ENCODE data around the gene ASF1A. TPM values are rescaled to one million over a fixed set of nuclear protein-coding genes. Genes with fewer than 3 reads are reported as not detected.

Gene ASF1A
- total and polyA plus RNA-seq, 10 of the 15 experiments (the other 5 are each of a cell fraction or from before 2014, with no cell fraction given), result 23.7 to 103 (median 31.5) TPM

DNA sequence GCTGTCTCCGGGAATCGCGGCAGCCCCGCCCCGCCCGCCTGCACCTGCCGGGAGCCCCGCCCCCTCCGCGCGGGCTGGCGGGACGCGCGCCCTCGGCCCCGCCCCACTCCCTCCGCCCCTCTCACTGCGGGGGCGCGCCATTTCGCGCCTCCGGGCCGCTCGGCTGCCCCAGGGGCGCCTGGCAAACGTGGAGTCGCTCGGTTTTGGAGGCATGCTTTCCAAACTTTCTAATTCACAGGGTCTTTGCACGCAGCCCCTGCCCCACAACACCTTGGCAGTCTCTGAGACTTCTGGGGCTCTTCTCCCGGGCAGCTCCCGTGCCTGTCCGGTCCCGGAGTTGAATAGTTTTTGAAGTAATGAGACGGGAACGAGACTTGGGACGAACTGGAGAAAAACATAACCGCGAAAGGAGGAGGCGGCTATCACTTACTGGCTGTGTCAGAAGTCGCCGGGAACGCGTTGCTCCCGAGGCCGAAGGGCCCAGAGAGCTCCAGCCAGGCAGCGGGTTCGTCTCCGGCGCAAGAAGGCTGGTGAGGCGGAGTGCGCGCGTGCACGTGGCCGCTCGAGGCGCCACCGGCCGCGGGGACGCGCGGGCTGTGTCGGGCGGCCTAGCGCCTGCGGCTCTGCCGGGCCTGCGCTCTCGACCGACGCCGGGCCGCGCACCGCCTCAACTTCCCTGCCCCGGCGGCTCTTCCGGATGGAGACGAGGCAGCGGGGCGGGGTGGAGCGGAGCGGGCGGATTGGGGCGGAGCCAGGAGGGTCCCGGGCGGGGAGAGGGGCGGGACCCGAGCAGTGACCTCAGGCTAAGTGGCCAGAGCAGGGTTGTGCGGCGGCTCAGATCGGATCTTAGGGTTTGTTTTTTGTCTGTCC, 40.7 kb downstream of the ASF1A start, which contains the start of gene MCM9 (continued):
- TF ChIP-seq CBFB (IDR thresholded peaks at IDR 0.05; ENCODE audit: low read depth) (no peak), MXI1 (IDR thresholded peaks at IDR 0.05; ENCODE audit: low read depth, low read length) (peak; percentile 17; the same call in 1 of the 2 replicates), RCOR1 (conservative IDR thresholded peaks at IDR 0.05; ENCODE audit: low read depth, low read length) (peak; percentile 74; the same call in 1 of the 2 replicates)
- TF ChIP-seq, protein P1, sequence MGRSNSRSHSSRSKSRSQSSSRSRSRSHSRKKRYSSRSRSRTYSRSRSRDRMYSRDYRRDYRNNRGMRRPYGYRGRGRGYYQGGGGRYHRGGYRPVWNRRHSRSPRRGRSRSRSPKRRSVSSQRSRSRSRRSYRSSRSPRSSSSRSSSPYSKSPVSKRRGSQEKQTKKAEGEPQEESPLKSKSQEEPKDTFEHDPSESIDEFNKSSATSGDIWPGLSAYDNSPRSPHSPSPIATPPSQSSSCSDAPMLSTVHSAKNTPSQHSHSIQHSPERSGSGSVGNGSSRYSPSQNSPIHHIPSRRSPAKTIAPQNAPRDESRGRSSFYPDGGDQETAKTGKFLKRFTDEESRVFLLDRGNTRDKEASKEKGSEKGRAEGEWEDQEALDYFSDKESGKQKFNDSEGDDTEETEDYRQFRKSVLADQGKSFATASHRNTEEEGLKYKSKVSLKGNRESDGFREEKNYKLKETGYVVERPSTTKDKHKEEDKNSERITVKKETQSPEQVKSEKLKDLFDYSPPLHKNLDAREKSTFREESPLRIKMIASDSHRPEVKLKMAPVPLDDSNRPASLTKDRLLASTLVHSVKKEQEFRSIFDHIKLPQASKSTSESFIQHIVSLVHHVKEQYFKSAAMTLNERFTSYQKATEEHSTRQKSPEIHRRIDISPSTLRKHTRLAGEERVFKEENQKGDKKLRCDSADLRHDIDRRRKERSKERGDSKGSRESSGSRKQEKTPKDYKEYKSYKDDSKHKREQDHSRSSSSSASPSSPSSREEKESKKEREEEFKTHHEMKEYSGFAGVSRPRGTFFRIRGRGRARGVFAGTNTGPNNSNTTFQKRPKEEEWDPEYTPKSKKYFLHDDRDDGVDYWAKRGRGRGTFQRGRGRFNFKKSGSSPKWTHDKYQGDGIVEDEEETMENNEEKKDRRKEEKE (IDR thresholded peaks at IDR 0.05), result no peak
- TF ChIP-seq, protein P2, sequence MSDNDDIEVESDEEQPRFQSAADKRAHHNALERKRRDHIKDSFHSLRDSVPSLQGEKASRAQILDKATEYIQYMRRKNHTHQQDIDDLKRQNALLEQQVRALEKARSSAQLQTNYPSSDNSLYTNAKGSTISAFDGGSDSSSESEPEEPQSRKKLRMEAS (IDR thresholded peaks at IDR 0.05; ENCODE audit: low read depth, low read length), result no peak
- TF ChIP-seq, protein P3, sequence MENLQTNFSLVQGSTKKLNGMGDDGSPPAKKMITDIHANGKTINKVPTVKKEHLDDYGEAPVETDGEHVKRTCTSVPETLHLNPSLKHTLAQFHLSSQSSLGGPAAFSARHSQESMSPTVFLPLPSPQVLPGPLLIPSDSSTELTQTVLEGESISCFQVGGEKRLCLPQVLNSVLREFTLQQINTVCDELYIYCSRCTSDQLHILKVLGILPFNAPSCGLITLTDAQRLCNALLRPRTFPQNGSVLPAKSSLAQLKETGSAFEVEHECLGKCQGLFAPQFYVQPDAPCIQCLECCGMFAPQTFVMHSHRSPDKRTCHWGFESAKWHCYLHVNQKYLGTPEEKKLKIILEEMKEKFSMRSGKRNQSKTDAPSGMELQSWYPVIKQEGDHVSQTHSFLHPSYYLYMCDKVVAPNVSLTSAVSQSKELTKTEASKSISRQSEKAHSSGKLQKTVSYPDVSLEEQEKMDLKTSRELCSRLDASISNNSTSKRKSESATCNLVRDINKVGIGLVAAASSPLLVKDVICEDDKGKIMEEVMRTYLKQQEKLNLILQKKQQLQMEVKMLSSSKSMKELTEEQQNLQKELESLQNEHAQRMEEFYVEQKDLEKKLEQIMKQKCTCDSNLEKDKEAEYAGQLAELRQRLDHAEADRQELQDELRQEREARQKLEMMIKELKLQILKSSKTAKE (IDR thresholded peaks at IDR 0.05; ENCODE audit: low read depth, poor library complexity, severe bottlenecking), result no peak

Measured in GM12878 (cell line).